ENCODE data around the gene GLRX3.
A peak's percentile ranks its signal among the peaks of the same experiment; 100 is the strongest.
"Not testable (repeated sequence)": the region's sequence is repeated elsewhere in the genome, so short reads cannot be mapped to it uniquely, and the experiment has no call there.

The GLRX3 gene

GRCh38 chr10:130189608-130190054 lies 53.4 kb downstream of the GLRX3 start:
- DNase-seq (ENCODE audit: low read depth in 2 of 2) = no peak

GRCh38 chr10:130190055-130190736 lies 54.0 kb downstream of the GLRX3 start:
- DNase-seq (ENCODE audit: low read depth in 2 of 2) = peak; percentile 82 to 89

- DNase-seq (ENCODE audit: low read depth in 2 of 2) = no peak
Observed at GRCh38 chr10:130190737-130191115, 54.5 kb downstream of the GLRX3 start.

- DNase-seq (ENCODE audit: low read depth in 2 of 2) = no peak
Observed at GRCh38 chr10:130191380-130191779, 55.2 kb downstream of the GLRX3 start.

- no peak for DNase-seq (ENCODE audit: low read depth in 2 of 2)
Observed at GRCh38 chr10:130192276-130192848, 56.2 kb downstream of the GLRX3 start.

GRCh38 chr10:130193033-130193432 lies 56.8 kb downstream of the GLRX3 start:
- DNase-seq (ENCODE audit: low read depth in 2 of 2) = no peak

GRCh38 chr10:130193493-130194193 lies 57.5 kb downstream of the GLRX3 start:
- no peak for DNase-seq (ENCODE audit: low read depth in 2 of 2)

- DNase-seq (ENCODE audit: low read depth in 2 of 2) = no peak
Observed at GRCh38 chr10:130194194-130194990, 58.2 kb downstream of the GLRX3 start.

- no peak for DNase-seq (ENCODE audit: low read depth in 2 of 2)
Observed at GRCh38 chr10:130194991-130195645, 58.9 kb downstream of the GLRX3 start.

GRCh38 chr10:130195746-130196294 lies 59.6 kb downstream of the GLRX3 start:
- no peak for DNase-seq (ENCODE audit: low read depth in 2 of 2)

GRCh38 chr10:130196511-130197487 lies 60.6 kb downstream of the GLRX3 start:
- no peak for DNase-seq (ENCODE audit: low read depth in 2 of 2)

- DNase-seq (ENCODE audit: low read depth in 2 of 2) = no peak
Observed at GRCh38 chr10:130198651-130199050, 62.5 kb downstream of the GLRX3 start.

- DNase-seq (ENCODE audit: low read depth in 2 of 2) = no peak
Observed at GRCh38 chr10:130200179-130201042, 64.2 kb downstream of the GLRX3 start.

- no peak for DNase-seq (ENCODE audit: low read depth in 2 of 2)
Observed at GRCh38 chr10:130201043-130201380, 64.8 kb downstream of the GLRX3 start.

GRCh38 chr10:130202150-130202549 lies 66.0 kb downstream of the GLRX3 start:
- not testable (repeated sequence) for DNase-seq (ENCODE audit: low read depth in 2 of 2)

GRCh38 chr10:130202984-130203621 lies 66.9 kb downstream of the GLRX3 start:
- DNase-seq (ENCODE audit: low read depth in 2 of 2) = no peak

GRCh38 chr10:130203626-130204025 lies 67.4 kb downstream of the GLRX3 start:
- no peak for DNase-seq (ENCODE audit: low read depth in 2 of 2)

- DNase-seq (ENCODE audit: low read depth in 2 of 2) = no peak
Observed at GRCh38 chr10:130206216-130206737, 70.1 kb downstream of the GLRX3 start.

- no peak for DNase-seq (ENCODE audit: low read depth in 2 of 2)
Observed at GRCh38 chr10:130207205-130207604, 71.0 kb downstream of the GLRX3 start.

Measured in stimulated activated CD4-positive, alpha-beta T cell treated with anti-CD3 and anti-CD28 coated beads, Interleukin-4, amount 100 ng/mL, for 48 hours (primary cell).